BJ (cell line): ENCODE results near the gene RRAS. TPM values are rescaled to one million over a fixed set of nuclear protein-coding genes. Genes with fewer than 3 reads are reported as not detected.
A peak's percentile ranks its signal among the peaks of the same experiment; 100 is the strongest.

Source experiments
- CTCF ChIA-PET: fragments of 350-600 bp; formaldehyde crosslinking; extraction: SDS; loops from one replicate; lab custom pipeline; 2021; ENCODE audit warnings: antibody characterized with exemption, inconsistent platforms; lab: Yijun Ruan, JAX
- POLR2A ChIA-PET: fragments of 300-600 bp; sonication (Branson Sonifier 250); formaldehyde crosslinking; extraction: SDS; loops from one replicate; lab custom pipeline; 2021; ENCODE audit warnings: antibody characterized with exemption; lab: Charles Lee
- DNase-seq: peaks from one replicate; pipeline ENCODE4 v3.0.0-alpha.2; 2011; ENCODE audit warnings: low read depth
- H3K27me3 ChIP-seq: 2 replicates; pipeline ENCODE4 v1.6.0; 2011; ENCODE audit warnings: low read length; ENCODE audit not compliant: control insufficient read depth, insufficient read depth
- H3K36me3 ChIP-seq: 2 replicates; pipeline ENCODE4 v1.5.1; 2011; ENCODE audit warnings: low read length; ENCODE audit not compliant: control insufficient read depth, insufficient read depth
- H3K4me3 ChIP-seq: 2 replicates; pipeline ENCODE4 v1.5.1; 2011; ENCODE audit warnings: low read depth, mild to moderate bottlenecking, control low read depth, low read length
- polyA plus RNA-seq: library from polyadenylated mRNA; depleted of rRNA; stranded (reverse); fragments of >200 nt; gene quantifications from 2 replicates; pipeline ENCODE4 v1.2.3, GENCODE V29; 2011
- TF ChIP-seq, protein P1 (sequence below): IDR thresholded peaks from 2 replicates; pipeline ENCODE4 v1.5.1; 2011; ENCODE audit warnings: low read depth, mild to moderate bottlenecking, control low read depth, inconsistent platforms, low read length, moderate library complexity; ENCODE audit not compliant: insufficient read depth

The RRAS gene
- polyA plus RNA-seq, 1 experiment, result 186 TPM

DNA sequence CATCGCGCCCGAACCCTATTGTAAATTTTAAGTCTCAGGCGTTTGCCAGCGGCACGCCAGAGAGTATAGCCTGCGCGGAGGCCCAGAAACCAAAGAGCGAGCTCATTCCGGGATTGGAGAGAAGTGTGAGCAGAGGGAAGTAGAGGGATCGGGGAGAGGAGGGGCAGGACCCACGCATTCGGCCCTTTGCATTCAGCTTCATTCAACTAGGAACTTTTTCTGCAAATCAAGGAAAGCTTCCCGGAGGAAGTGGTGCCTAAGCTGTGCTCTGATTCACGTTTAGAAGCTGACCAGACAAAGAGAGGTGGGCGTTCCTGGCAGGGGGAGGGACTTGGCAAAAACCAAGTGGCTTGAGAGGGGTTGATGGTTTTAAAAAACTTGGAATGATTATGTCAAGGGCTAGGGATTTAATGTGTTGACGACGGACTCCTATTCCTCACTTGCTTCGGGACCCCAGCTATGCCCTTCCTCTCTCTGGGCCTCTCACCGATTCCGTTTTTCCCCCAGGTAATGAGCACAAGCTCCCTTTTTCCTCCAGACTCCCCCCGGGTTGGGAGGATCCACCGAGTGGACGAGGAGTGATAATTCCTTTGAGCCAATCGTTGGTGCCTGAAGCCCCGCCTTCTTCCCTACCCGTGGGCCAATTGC is 36.3 kb upstream of the RRAS start:
- DNase-seq, result peak; percentile 52
- H3K27me3 ChIP-seq, result no peaks in the 10 kb centered on the region
- ChIA-PET POLR2A (interaction anchor here (0.6 to 1.3 kb wide), 6 partner anchors 34 to 223 kb away, joined by 3 to 9 read pairs (median 3); partner anchors contain the start of genes ALDH16A1, RRAS and SCAF1), CTCF (interaction anchor here (0.7 to 4.6 kb wide), 6 partner anchors 12 to 178 kb away, joined by 4 to 22 read pairs (median 4); partner anchors contain the start of genes BCL2L12 and IRF3)
- peak overlapping the region; percentile 29 for H3K4me3 ChIP-seq
- H3K36me3 ChIP-seq, result no peaks in the 10 kb centered on the region
- TF ChIP-seq, protein P1, sequence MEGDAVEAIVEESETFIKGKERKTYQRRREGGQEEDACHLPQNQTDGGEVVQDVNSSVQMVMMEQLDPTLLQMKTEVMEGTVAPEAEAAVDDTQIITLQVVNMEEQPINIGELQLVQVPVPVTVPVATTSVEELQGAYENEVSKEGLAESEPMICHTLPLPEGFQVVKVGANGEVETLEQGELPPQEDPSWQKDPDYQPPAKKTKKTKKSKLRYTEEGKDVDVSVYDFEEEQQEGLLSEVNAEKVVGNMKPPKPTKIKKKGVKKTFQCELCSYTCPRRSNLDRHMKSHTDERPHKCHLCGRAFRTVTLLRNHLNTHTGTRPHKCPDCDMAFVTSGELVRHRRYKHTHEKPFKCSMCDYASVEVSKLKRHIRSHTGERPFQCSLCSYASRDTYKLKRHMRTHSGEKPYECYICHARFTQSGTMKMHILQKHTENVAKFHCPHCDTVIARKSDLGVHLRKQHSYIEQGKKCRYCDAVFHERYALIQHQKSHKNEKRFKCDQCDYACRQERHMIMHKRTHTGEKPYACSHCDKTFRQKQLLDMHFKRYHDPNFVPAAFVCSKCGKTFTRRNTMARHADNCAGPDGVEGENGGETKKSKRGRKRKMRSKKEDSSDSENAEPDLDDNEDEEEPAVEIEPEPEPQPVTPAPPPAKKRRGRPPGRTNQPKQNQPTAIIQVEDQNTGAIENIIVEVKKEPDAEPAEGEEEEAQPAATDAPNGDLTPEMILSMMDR, result no peak

DNA sequence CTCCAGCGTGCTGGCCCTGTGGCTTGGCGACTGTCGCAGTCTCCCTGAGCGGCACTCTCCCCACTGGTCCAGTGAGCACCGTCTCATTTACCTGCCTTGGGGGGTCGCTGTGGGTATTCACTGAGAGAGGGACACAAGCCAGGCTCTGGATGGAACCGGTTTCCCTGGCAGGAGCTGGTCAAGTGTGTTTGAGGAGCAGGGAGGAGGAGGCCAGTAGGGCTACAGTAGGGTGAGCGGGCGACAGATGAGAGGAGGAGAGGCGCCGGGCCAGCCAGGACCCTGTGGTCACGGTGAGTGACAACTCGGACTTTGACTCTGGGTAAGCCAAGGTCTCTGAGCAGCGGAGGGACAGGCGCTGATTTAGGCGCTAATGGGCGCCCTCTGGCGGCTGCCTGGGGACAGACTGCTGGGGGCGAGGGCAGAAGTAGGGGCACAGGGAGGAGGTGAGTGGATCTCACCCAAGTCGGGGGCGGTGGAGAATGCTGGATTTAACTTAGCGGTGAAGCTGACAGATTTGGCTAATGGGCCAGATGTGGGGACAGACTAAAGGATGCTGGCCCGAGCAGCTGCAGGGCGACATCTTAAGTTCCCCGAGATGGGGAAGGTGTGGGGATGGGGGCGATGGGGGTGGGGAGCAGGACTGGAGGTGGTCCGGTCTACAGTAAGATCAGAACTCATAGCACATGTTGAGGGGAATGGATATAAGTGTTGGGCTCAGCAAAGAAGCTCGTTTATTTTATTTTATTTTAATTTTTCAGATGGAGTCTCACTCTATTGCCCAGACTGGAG is 32.4 kb upstream of the RRAS start:
- ChIA-PET POLR2A (interaction anchor here (0.6 kb wide), 1 partner anchor 25 kb away, joined by 4 read pairs; no protein-coding TSS in a partner anchor), CTCF (interaction anchor here (0.6 to 2.1 kb wide), 27 partner anchors 8 to 332 kb away, joined by 3 to 9 read pairs (median 4); partner anchors contain the start of genes AP2A1, NOSIP and RRAS)
- no peaks in the 10 kb centered on the region; the same call in 1 of the 2 replicates for H3K36me3 ChIP-seq
- H3K27me3 ChIP-seq, result no peaks in the 10 kb centered on the region
- no peak for DNase-seq
- TF ChIP-seq, protein P1, result peak; percentile 98
- no peak overlapping the region for H3K4me3 ChIP-seq

DNA sequence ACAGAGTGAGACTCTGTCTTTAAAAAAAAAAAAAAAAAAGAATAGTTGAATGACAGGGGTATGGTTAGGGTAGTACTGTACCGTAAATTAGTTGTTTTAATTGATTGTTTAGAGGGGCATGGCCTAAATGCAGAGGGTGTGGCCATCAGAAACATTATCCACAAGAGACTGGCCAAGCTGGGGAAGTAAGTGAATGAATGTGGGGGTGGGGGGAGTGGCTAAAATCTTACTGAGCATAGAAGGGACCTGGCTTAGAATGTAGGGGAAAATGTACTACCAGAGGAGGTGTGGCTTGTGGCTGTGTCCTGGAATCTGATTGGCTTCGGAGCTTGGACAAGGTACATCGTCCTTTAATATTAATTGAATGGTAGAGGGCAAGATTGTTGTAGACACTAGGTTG is 29.6 kb upstream of the RRAS start:
- H3K36me3 ChIP-seq, result no peaks in the 10 kb centered on the region; the same call in 1 of the 2 replicates
- ChIA-PET CTCF (interaction anchor here (1.0 to 1.7 kb wide), 2 partner anchors 11 to 123 kb away, joined by 3 to 4 read pairs; no protein-coding TSS in a partner anchor), POLR2A (no interaction called here)
- DNase-seq, result no peak
- no peak overlapping the region for H3K4me3 ChIP-seq
- no peaks in the 10 kb centered on the region for H3K27me3 ChIP-seq
- TF ChIP-seq, protein P1, result no peak

DNA sequence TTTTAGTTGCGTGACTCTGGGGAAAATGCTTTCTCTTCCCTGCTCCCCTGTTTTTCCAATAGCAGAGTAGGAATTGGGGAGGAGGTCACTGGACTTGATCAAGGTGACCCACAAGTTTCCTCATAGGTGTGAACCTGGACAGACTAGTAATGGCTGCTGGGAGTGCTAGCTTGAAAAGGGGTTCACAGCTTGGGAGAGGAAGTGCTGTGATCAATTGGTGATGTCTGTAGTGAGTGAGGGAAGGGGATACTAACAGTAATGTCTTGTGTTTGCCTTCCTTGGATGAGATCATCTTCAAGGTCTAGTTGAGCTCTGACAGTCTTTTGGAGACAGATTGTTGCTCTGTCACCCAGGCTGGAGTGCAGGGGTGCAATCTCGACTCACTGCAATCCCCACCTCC is 27.5 kb upstream of the RRAS start:
- CTCF ChIA-PET, result no interaction called here
- Histone ChIP-seq H3K4me3 (no peak overlapping the region), H3K27me3 (no peaks in the 10 kb centered on the region), H3K36me3 (peaks cover 6% of the 10 kb centered on the region)
- TF ChIP-seq, protein P1, result no peak
- DNase-seq, result no peak
- POLR2A ChIA-PET, result no interaction called here

DNA sequence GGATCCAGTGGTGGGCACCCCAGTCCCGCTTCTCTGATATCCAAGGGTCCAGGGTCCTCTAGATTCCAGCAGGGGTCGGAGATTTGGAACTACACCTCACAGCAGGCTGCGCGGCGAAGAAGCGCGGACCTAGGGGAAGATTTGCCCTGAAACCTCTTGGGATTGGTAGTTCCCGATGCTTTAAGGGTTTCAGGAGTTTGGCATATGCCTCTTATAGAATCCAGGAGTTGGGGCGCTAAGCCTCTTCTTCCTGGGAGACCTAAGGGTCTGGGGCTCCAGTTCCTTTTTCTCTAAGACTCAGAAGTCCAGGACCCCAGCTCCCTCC is 26.1 kb upstream of the RRAS start:
- Histone ChIP-seq H3K4me3 (peak overlapping the region; percentile 76), H3K36me3 (peaks cover 8% of the 10 kb centered on the region), H3K27me3 (no peaks in the 10 kb centered on the region)
- POLR2A ChIA-PET, result no interaction called here
- CTCF ChIA-PET, result interaction anchor here (3.0 kb wide), 1 partner anchor 10 kb away, joined by 22 read pairs; the partner anchor contains the start of gene PRMT1
- no peak for DNase-seq
- TF ChIP-seq, protein P1, result peak; percentile 13; the same call in 1 of the 2 replicates
